ENCODE data around the gene EFEMP1.

EFEMP1 gene, protein sequence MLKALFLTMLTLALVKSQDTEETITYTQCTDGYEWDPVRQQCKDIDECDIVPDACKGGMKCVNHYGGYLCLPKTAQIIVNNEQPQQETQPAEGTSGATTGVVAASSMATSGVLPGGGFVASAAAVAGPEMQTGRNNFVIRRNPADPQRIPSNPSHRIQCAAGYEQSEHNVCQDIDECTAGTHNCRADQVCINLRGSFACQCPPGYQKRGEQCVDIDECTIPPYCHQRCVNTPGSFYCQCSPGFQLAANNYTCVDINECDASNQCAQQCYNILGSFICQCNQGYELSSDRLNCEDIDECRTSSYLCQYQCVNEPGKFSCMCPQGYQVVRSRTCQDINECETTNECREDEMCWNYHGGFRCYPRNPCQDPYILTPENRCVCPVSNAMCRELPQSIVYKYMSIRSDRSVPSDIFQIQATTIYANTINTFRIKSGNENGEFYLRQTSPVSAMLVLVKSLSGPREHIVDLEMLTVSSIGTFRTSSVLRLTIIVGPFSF

DNA sequence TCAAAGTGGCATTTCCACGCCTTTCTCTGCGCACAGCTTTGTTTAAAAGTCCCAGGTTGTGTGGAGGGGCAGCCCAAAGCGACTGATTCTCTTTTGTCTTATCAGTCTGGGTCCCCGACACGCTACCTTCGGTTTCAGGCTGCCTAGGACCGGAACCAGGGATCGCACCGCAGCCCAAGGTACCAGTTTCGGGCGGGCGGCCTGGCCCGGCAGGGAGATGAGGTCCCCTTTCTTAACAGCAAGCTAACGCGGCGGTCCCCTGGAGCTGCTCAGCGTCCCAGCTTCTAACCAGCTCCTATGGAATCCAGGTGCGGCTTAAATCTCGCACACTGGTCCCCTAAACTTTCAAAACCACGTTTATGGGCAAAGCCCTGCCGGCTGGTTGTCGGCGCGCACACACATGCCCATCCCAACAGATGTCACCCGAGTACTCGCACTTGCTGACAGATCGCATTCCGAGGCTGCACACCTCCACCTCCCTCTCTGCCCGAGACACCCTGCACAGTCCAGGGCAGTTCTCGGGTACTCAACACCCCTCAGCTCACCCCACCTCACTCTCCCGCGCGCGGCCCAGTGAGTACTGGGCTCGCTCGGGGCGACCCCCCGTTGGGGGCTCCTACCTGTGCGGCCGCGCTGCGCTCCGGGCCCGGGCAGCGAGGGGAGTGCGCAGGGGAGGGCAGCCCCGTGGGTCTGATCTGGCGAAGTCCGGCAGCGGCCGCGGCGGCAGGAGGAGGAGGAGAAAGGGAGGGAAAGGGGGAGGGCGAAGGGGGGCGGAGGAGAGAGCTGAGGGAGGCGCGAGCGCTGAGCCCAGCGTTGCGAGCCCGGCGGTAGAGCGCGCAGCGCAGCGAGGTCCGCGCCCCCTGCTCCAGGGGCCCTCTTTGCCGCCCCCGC lies at the start of gene EFEMP1:
EFEMP1 (minus strand) TSS at position 692 of the 891 bp plus-strand sequence. CDS start 1,342 bp downstream, outside the sequence.
- DNase-seq = peak in 1 of 2 experiments; percentile 12

DNA sequence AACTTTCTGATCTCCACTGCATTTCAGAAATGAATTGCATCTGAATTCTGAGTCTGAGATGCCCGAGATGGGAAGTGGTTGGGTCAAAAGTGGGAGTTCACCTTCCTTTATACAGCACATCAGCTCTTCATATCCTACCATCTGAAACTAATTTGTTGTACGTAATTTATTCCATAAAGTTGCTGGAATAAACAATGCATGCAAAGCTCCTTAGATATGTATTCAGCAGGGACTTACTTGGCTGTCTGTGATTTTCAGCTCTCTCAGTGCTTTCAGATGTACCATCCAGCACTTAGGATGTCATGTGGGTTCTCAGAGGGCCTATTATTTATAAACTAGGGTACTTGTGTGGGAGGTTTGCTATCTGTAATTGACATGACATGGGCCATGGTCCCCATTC lies 46.9 kb upstream of the EFEMP1 start:
- no peak for DNase-seq

DNA sequence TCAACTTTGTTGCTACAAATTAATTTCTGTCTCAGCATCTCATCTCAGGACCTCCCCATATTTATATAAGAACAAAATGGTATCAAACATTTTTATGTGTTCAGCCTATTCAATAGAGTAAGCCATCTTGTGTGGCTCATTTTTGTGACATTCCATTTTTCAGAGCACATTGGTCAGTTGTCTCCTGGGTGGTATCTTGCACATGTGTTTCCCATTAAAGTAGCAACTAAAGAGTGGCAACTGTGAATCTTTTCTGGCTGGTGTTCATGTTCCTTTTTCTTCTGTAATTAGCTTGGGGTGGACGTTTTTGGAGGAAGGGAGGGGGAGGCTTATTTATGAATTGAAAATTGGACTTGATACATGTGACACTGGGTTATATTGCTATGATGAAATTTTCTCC lies 45.4 kb upstream of the EFEMP1 start:
- no peak for DNase-seq

DNA sequence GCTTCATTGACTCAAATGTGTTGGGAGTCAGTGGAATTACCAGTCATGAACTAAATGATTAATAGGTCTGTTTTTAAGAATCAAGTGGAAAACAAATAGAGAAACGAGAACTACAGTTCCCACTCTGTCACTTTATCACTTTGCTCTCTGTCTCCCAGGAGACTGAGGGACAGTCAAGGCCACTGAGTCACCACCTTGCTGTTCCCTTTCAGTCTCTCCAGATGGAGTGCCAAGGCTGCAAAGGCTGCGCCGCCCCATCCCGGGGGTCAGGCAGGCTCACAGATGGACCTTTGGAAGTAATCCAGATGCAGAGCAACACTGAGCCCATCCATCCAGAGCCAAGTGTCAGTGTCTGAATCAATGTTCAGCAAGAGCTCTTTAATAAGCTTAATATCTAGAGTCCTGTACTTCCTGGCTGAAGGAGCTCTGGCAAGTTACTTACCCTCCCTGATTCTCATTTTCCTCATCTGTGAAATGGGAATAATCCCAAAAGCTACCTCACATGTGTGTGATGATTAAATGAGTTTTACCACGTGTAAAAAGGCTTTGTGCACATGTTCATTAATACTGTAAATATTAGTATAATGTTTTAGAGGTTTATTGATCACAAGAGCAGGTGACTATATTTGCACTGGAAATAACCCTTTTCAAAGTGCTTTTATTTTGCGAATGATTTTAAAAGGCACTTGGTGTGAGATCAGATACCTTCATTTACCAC lies 43.0 kb upstream of the EFEMP1 start:
- DNase-seq = no peak

DNA sequence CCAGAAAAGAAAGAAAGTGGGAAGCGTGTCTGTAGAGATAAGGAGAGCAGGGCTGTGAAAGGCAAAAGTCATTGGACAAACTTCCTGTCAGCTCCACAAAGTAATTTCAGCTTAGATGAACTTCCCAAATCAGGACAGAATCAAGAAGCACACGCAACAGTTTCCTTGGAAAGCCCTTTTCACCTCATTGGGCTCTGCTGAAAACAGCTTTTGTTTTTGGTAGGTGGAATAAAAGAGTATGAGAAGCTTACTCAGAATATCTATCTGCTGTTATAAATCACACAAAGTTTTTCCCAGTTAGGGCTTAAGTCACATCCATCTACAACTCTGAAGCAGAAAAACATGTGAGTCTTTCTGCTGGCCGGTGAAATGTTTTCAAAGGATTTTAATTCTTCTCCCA lies 42.4 kb upstream of the EFEMP1 start:
- DNase-seq = no peak

DNA sequence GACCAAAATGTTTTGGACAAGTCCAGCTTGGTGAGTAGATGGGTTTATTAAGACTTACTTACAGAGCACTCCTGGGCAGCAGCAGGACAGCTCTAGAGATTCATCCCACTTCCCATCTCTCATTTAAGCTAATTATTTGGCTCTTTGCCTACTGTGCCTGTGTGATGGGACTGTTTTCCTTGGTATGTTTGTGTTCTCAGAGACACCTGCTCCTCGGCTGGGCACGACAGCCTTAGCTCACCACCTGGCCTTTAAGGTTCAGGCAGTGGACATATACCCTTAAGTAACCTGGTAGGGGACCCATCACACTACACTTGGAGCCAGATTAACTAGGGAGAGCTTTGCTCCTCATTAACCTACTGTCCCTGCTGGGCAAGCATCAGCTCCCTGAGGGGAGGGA lies 41.7 kb upstream of the EFEMP1 start:
- DNase-seq = no peak

DNA sequence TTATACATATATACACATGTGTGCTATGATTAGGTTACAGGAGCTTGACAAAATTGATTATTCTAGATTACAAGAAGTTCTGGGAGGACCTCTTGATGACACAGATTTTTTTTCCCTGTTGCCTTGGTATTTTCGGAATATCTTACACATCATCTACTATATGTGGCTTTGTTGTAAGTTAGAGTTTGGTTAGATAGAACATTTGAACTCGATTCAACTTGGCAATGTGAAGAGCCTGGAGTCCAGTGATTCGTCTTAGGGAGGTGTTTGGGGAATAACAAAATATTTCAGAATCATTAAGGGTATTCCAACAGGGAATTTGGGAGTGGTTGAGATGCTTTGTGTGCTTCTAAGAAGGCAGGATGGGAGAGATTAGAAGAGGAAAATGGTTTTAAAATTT lies 39.3 kb upstream of the EFEMP1 start:
- DNase-seq = no peak

DNA sequence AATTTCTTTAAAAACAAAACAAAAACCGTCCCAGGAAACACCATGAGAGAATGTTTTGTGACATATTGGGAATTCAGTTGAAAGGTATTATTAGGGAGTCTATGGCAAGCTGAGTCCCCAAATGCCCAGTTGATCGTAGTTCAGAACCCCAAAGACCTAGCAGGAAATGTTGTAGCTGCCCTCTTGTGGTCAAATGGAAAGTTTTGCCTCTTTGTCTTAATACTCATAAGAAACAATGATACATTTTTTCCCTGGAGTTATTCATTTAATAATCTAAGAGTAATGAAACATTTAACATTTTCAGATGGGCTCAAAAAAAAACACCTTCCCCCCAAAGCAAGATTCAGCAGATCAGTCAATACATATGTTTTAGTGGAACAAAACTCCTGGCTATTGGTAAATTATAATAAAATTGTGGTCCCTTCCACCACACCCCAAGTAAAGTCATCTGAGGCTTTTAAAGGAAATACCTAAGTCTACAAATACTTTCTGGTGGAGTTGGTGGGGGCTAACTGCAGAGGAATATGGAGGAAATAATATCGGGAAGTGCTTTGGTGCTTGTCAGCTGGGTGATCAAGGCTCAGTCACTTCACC lies 37.8 kb upstream of the EFEMP1 start:
- DNase-seq = peak in 1 of 2 experiments; percentile 24

DNA sequence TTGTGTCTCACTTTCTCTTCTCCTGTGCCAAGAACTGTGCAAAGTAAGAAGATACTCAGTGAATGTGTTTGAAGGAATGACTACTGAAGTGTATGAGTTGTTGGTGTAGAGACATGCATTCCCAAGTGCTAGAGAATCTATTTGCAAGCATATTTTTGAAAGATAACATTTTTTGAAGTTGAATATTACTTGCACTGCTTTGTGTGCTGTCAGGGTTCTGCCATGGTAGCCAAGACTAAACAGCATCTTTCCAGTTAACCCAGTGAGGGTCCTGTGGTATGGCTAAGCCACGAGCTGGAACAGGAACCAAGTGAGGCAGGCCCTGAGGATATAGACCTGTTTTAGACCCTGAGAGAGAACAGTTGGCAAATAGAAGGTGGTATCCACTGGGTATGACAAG lies 35.2 kb upstream of the EFEMP1 start:
- DNase-seq = no peak

DNA sequence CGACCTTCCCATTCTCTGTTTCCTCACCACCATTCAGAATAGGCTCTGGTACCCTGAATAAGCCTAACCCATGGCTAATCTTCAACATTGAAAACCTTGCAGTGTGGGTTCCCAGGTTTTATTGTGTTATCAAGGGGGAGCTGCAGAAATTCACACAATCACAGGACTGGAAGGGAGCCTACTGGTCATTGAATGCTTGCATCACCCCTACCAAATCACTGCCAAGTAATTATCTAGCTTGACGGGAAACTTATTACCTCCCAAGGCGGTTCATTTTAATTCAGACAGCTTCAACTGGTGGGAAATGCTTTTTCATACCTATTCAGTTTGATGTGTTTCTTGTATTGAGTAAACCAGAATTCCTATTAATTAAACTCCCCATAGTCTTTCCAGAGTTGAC lies 33.6 kb upstream of the EFEMP1 start:
- no peak for DNase-seq

DNA sequence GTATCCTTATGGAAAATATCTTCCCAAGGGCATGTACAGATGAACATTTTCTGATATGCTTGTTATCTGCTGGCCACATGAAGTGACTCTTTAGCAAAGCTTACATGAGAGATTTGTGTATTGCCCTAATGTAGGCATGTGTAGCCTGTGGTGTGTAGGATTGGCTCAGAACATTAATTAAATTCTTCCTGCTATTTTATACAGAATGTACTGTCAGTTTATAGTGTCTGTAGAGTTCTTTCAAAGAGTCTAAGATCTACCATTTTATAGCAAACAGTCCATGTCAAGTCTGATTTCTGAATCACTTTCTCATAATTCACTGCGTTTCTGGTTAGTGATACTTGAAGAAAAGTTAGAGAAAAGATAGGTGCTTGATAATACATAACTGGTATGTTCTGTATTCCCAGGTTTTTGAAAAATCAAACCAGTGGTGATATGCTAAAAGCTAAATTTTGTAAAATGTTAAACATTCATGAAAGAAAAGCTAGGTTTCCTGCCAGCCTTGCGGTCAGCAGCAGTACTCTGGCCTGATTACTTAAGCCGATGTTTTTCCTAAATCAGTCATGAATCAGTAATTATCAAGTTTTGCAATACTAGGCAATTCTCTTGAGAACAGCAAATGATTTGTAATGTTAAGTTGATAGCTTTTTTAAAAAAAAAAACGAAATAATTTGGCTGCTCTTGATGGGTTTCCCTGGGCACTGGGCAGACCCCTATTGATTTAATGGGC lies 30.9 kb upstream of the EFEMP1 start:
- no peak for DNase-seq

DNA sequence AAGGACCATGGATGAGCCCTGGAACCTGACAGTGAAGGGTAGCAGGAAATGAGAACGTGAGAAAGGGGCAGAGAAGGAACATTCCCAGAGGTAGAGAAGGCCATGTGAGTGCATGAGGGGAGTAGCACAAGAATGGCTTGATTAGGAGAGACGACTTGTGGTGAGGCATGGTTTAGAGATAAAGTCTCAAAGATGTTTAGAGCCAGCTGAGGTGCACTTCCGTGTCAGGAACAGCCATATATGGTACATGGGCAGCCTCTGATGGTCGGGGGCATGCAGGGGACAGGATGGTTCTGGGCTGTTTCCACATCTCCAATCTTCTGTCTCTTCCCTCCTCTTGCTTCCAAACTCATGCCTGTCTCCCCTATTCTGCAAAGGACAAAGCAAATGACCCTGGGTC lies 28.8 kb upstream of the EFEMP1 start:
- no peak for DNase-seq

DNA sequence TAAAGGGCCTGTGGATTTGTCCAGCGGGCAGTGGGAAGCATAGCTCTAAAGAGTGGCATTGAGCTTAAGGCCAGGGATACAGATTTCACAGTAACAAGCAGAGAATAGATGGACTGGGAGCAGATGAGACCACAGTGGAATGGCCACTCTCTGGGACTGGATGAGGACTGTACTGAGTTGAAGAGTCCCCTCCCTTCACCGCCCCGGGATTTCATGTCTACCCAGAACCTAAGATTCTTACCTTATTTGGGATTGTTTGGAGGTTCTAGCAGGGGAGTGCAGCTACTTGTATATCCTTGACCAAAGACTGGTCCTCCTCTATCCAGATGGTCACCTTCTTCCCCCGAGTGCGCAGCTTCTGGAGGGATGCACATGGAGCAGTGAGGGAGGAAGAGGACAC lies 28.0 kb upstream of the EFEMP1 start:
- no peak for DNase-seq

DNA sequence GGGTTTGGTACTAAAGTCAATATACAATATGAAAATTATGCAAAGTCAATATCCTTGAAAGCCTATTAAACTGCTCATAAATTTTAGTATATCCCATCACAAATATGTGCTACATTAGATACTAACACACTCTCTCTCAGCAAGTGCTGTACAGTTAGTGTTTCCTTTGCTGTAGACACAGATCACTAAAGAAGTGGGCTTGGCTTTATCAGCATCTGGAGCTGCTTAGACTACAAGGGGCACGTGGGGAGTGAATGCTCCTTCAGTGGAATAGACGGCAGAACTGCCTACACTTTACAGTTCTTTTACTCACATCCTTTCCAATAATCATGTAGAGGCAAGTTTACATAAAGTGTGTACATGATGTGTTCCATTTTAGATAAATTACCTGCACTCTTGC lies 26.0 kb upstream of the EFEMP1 start:
- no peak for DNase-seq

DNA sequence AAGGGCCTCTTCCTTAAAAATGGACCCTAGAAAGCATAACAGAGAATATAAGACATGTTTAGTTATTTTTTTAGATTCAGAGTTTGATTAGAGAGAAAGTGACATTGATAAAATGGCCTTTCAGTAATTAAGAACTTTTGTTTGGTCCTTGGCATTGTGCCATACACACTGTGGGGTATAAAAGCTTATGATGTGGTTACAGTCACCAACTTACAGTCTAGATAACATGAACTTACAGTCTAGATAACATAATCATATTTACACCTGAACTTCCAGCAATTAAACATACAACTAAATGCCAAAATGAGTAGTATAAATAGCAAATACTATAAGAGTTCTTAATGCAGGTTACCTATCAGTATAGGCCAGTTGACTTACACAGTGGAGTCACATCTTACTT lies 25.6 kb upstream of the EFEMP1 start:
- no peak for DNase-seq

DNA sequence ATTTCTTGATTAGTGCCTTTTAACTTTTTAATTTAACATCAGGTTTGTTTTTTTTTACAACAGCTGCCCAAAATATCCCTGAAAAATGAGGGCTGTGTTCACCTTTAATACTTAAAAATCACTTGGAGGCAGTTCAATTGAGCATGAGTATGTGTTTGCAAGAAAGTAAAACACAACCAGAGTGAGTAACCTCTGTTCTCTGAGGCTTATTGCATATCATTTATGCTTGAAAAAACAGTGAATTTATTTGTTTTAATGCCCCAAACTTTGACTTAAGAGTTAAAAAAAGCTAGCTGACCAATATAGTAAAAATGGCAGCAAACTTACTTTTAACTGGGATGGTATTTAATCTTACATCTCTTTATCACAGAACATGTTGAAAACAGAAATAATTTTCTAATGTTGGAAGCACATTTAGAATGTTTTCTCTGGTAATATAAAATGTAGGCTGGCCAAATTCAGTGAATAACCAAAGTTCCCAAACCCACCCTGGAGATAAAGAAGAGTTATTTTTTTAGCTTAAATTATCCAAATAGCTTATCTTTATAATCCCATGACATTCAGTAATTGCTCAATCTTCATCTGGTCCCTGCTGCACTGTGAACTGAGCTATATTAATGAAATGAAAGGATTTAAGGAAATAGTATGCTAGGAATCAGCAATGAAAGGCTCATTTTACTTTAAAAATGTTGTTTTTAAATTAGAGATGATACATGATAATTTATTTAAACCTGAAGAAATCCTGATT lies 24.8 kb upstream of the EFEMP1 start:
- DNase-seq = no peak

DNA sequence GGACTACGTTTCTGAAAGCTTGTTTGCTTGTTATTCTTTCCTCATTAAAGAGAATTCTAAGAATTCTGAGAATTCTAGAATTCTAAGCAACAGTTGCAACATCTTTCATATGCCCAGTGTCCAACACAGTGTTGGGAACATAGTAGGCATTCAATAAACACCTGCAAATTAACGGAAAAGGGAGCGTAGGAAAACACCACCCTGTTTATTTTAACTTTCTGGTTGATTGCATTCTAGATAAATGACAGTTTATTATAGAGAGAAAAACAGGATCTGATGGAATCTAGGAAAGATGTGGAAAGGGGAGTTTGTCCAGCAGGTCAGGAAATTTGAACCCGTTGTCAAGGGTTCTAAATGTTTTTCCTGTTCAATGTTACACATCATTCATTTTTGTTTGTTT lies 24.2 kb upstream of the EFEMP1 start:
- DNase-seq = no peak

DNA sequence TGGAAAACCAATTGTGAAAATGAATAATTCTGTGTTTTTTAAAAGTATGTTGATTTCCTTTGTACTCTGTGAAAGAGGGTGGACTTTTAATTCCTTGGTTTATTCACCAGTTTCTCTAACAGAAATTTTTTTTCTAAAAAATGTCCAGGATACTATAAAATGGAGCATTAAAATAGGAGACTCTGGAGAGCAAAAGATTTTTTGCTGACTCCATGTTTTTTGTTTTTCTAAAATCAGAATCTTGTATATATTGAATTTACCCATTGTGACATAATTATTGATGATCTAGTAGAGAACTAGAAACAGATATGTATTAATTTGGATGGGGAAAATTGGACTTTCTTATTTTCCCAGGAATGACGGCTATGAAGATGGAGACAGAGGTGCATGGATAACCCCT lies 23.2 kb upstream of the EFEMP1 start:
- no peak for DNase-seq

DNA sequence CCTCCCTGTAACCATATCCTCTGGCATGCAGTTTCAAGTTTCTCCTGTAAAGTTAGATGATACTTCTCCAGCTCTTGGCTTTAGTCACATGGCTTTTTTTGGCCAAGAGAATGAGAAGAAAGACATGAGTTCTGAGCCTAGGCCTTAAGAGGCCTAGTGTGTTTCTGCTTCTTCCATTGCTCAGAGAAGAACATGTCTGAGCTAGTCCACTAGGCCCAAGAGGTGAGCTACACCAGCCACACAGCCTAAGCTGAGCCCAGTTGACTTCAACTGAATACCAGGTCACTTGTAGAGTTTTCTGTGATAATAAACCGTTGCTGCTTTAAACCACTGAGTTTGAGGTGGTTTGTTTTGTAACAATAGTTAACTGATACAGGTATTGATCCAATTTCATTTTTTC lies 19.9 kb upstream of the EFEMP1 start:
- DNase-seq = no peak

DNA sequence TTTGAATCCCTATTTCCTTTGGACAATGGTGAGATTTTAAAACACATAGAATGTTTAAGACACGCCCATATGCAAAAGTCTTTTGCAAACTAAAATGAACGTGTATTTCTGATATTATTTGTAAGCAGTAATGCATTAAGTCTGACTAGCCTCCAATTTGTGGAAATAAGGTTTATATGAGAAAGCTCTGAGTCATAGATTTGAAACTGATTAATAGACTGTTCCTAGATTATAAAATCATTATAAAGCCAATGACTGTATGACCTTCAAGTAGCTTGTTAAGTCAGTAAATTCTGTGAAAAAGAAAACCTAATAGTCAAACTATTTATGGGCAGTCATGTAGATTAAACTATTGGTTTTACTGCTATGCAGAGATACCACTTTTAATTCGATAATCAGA lies 12.8 kb upstream of the EFEMP1 start:
- no peak for DNase-seq

DNA sequence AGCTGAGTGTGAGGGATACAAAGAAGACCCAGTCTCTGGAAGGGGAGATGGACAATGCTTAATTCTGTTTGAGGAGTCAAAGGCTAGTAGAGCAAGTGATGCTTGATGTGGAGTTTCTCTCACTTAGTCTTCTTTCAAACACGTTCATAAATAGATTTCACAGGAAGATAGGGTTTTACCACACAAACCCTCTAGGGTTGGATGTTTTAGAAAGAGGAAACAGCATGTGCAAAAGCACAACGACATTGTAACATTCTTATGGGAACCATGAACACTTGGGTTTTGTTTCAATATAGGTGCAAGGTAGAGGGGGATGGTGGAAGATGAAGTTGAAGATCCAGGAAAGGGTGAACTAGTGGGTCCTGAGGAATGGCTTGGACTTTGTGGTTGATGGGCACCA lies 10.8 kb upstream of the EFEMP1 start:
- DNase-seq = no peak

Data from NCI-H187 (cell line).